NCI-H1417 treated with DMSO at 0.1 percent for 48 hours (cell line): ENCODE results near the gene SBSN.

Source experiments
- DNase-seq: peaks from one replicate; lab custom pipeline; 2025; lab: John Stamatoyannopoulos, UW

The SBSN gene

GRCh38 chr19:35528218-35529038 is at the start of gene SBSN:
SBSN (minus strand) TSS chr19:35528311; CDS start chr19:35528281, 30 bp downstream.
- DNase-seq: no peak

- no peak for DNase-seq
Measured at GRCh38 chr19:35571406-35571965, 43.4 kb upstream of the SBSN start.

GRCh38 chr19:35569281-35569781 is 41.2 kb upstream of the SBSN start:
- no peak for DNase-seq

GRCh38 chr19:35566738-35567137 is 38.6 kb upstream of the SBSN start:
- no peak for DNase-seq

GRCh38 chr19:35565016-35565856 is 37.1 kb upstream of the SBSN start:
- no peak for DNase-seq

GRCh38 chr19:35563207-35563829 is 35.2 kb upstream of the SBSN start, which contains the start of gene ATP4A:
ATP4A (minus strand) TSS chr19:35563658; CDS start chr19:35563629, 29 bp downstream.
- DNase-seq: no peak

- no peak for DNase-seq
Measured at GRCh38 chr19:35562776-35563175, 34.7 kb upstream of the SBSN start.

- no peak for DNase-seq
Measured at GRCh38 chr19:35562336-35562735, 34.2 kb upstream of the SBSN start.

GRCh38 chr19:35561436-35561835 is 33.3 kb upstream of the SBSN start:
- no peak for DNase-seq

- DNase-seq: no peak
Measured at GRCh38 chr19:35560677-35561076, 32.6 kb upstream of the SBSN start.

- no peak for DNase-seq
Measured at GRCh38 chr19:35560271-35560670, 32.2 kb upstream of the SBSN start.

- no peak for DNase-seq
Measured at GRCh38 chr19:35559781-35560180, 31.7 kb upstream of the SBSN start.

- no peak for DNase-seq
Measured at GRCh38 chr19:35559281-35559659, 31.2 kb upstream of the SBSN start.

GRCh38 chr19:35558400-35559280 is 30.5 kb upstream of the SBSN start:
- DNase-seq: no peak

GRCh38 chr19:35557539-35558399 is 29.7 kb upstream of the SBSN start:
- DNase-seq: no peak

- DNase-seq: no peak
Measured at GRCh38 chr19:35556846-35557538, 28.9 kb upstream of the SBSN start.

GRCh38 chr19:35556025-35556590 is 28.0 kb upstream of the SBSN start:
- no peak for DNase-seq

GRCh38 chr19:35555301-35556005 is 27.3 kb upstream of the SBSN start:
- no peak for DNase-seq
